GM21423 (cell line): ENCODE measurements around the gene CABCOCO1.

Source experiments
- ATAC-seq: cut with Tn5 transposase; IDR thresholded peaks from one replicate; pipeline ENCODE4 v1.9.1; 2021; ENCODE audit warnings: mild to moderate bottlenecking, moderate library complexity; ENCODE audit not compliant: unreplicated experiment

Gene CABCOCO1

DNA sequence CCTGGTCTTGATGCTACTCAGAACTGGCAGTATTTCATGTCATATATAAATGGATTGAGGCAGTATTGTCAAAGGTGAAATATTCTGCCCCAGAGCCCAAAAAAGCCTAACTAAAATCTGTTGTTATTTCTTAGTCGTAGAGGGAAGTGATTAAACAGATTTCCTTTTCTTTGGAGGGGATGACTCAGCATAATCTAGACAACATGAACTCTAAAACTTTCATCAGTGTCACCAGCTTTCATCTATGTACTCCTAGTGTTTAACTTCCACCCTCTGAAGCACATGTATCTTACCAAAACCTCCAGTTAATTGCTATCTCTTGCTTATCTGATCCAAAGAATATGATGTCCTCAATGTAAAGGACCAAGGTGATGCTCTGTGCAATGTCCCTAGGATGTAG, 141.7 kb downstream of the CABCOCO1 start:
- no peak for ATAC-seq

DNA sequence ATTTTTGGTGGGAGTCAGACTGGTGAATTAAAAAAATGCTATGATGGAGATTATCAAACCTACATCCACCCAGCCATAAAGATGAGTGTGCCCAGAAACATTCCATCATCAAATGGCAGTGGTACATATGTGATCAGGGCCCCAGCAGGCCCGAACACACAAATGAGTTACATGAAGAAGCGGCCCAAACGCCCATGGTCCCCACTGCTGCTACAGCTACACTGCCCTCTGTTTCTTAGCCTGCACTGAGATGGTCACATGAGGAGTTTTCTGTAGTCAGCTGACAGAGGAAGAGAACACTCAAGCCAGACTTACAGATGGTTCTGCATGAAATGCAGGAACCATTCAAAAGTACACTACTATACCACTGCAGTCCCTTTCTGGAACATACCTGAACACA, 142.4 kb downstream of the CABCOCO1 start:
- ATAC-seq = no peak

DNA sequence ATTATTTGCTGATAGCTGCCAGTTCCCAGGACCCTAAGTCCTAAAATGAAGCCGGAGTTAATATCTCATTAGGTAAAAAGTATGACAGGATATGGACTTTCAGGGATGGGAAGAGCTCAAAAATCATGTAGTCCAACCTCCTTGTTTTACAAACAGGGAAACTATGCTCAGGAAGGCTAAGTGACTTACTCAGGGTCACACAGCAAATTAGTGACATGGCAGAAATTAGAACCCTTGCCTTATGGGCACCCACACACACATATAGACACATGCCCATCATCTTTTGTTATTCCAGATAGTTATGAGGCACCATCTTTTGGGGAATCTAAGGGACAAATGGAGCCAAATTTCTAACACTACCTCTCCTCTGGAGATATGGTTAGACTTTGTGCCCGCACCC, 147.5 kb downstream of the CABCOCO1 start:
- no peak for ATAC-seq

DNA sequence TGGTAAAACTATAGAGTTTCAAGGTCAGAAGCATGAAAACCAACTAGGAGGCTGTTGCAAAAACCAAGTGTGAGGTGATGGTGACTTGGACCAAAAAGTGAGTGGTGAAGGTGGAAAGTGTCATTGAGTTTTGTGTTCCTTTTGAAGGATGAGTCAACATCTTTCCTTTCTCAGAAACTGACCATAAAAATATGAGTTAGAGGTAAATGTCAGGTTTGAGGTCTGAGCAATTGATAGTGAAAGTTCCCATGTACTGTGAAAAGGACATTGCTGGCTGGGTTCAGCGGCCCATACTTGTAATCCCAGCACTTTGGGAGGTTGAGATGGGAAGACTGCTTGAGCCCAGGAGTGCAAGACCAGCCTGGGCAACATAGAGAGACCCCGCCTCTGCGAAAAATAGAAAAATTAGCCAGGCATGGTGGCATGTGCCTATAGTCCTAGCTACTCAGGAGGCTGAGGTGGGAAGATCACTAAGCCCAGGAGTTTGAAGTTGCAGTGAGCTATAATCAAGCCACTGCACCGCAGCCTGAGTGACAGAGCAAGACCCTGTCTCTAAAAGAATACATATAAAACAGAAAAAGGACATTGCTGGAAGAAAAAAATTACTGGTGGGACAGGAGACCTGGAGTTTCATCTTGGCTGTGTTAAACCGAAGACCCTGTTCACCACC, 149.5 kb downstream of the CABCOCO1 start:
- ATAC-seq = peak; percentile 68

- ATAC-seq = no peak
Measured at GRCh38 chr10:61812920-61813319, 150.2 kb downstream of the CABCOCO1 start.

- ATAC-seq = no peak
Measured at GRCh38 chr10:61814160-61814559, 151.4 kb downstream of the CABCOCO1 start.

GRCh38 chr10:61815496-61815895, 152.8 kb downstream of the CABCOCO1 start:
- no peak for ATAC-seq
